Activated naive CD4-positive, alpha-beta T cell treated with anti-CD3 and anti-CD28 coated beads for 36 hours (primary cell): ENCODE results near the gene MAST2. TPM values are rescaled to one million over a fixed set of nuclear protein-coding genes. Genes with fewer than 3 reads are reported as not detected.
"Not testable (repeated sequence)": the region's sequence is repeated elsewhere in the genome, so short reads cannot be mapped to it uniquely, and the experiment has no call there.

ENCODE experiments used
- CTCF ChIA-PET: fragments of 350-600 bp; sonication (Branson Sonifier 250); formaldehyde crosslinking; loops from one replicate; lab custom pipeline; 2021; ENCODE audit warnings: antibody characterized with exemption; lab: Charles Lee
- DNase-seq: peaks from one replicate; pipeline ENCODE4 v3.0.0-alpha.2; 2020
- H3K27ac Mint-ChIP-seq: one replicate; pipeline ENCODE4 v1.8.0; 2021; ENCODE audit warnings: mild to moderate bottlenecking, mixed read lengths
- H3K27me3 Mint-ChIP-seq: one replicate; pipeline ENCODE4 v1.8.0; 2021; ENCODE audit warnings: low read depth, mixed read lengths
- H3K36me3 Mint-ChIP-seq: one replicate; pipeline ENCODE4 v1.8.0; 2021; ENCODE audit warnings: low read depth, mixed read lengths
- H3K4me1 Mint-ChIP-seq: one replicate; pipeline ENCODE4 v1.8.0; 2021; ENCODE audit warnings: low read depth, mixed read lengths
- H3K4me3 Mint-ChIP-seq: one replicate; pipeline ENCODE4 v1.8.0; 2021; ENCODE audit warnings: mild to moderate bottlenecking, moderate library complexity, mixed read lengths
- H3K9me3 Mint-ChIP-seq: one replicate; pipeline ENCODE4 v1.8.0; 2021; ENCODE audit warnings: mixed read lengths
- intact Hi-C: fragments of 100-400 bp; cut with micrococcal nuclease; formaldehyde crosslinking; loops from one replicate; pipeline ENCODE4 v1.15.1; 2023
- total RNA-seq, 2 experiments: library from RNA; stranded (reverse); gene quantifications; one replicate each; pipeline ENCODE4 v1.2.3, GENCODE V29; 2021

The MAST2 gene
- total RNA-seq, 2 experiments from 2014 or later, result 21.7 to 22.1 TPM

DNA sequence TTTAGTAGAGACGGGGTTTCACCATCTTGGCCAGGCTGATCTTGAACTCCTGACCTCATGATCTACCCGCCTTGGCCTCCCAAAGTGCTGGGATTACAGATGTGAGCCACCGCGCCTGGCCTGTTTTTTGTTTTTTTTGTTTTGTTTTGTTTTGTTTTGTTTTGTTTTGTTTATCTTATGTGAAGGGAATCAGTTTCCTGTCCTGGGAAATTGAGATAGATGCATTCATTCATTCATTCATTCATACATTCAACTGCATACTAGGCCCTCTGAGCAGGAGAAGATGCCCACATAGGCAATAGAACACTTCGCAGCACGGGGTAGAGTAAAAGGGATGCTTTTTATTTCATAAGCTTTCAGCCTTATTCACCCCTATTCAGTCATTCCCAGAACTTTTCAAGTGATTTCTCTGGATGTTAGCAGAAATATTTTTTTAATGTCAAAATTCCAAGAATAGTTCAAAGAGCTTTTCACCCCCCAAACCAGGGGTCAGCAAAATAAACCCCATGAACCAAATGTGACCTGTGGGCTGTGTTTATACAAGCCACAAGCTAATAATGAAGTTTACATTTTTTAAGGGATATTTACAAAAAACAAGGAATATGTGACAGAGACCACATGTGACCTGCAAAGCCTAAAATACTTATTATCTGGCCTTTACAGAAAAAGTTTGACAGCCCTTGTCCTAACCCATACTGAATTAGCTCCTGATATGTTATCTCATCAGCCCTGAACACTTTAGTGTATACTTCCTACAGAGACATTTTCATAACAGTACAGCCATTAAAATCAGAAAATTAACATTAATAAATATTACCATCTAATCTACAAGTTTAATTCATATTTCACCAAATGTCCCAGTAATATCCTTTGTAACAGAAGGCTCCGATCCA lies 127.1 kb downstream of the MAST2 start:
- no peak overlapping the region for H3K27ac Mint-ChIP-seq
- CTCF ChIA-PET, result no interaction called here

DNA sequence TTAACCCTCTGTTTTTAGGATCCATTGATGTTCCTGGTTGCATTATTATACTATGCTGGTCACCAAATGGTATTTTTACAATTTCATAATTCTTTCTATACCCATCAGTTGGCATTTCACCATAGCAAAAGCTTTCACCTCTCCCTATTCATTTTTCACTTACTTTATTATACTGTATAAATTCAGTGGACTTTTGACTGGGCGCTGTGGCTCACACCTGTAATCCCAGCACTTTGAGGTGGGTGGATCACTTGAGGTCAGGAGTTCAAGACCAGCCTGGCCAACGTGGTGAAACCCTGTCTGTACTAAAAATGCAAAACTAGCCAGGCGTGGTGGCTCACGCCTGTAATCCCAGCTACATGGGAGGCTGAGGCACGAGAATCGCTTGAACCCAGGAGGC lies 128.8 kb downstream of the MAST2 start:
- intact Hi-C loops, H3K27ac Mint-ChIP-seq, H3K27me3 Mint-ChIP-seq, H3K36me3 Mint-ChIP-seq, H3K9me3 Mint-ChIP-seq, H3K4me3 Mint-ChIP-seq, CTCF ChIA-PET, H3K4me1 Mint-ChIP-seq, DNase-seq: not testable (repeated sequence)

More for the DNA sequence above, 127.1 kb downstream of the MAST2 start:
- H3K4me3 Mint-ChIP-seq, result no peak overlapping the region
- intact Hi-C loops, result no loop called here
- no peaks in the 10 kb centered on the region for H3K9me3 Mint-ChIP-seq
- no peaks in the 10 kb centered on the region for H3K4me1 Mint-ChIP-seq
- H3K27me3 Mint-ChIP-seq, result no peaks in the 10 kb centered on the region
- no peaks in the 10 kb centered on the region for H3K36me3 Mint-ChIP-seq
- no peak for DNase-seq

DNA sequence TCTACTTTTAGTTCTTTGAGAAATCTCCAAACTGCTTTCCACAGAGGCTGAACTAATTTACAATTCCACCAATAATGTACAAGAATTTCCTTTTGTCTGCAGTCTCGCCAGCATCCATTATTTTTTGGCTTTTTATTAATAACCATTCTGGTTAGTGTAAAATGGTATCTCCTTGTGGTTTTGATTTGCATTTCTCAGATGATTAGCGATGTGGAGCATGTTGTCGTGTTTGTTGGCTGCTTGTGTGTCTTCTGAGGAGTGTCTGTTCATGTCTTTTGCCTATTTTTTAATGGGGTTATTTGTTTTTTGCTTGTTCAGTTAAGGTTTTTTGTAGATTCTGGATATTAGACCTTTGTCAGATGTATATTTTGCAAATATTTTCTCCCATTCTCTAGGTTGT lies 131.5 kb downstream of the MAST2 start:
- intact Hi-C loops, result no loop called here
- CTCF ChIA-PET, result no interaction called here
- no peaks in the 10 kb centered on the region for H3K4me1 Mint-ChIP-seq
- no peaks in the 10 kb centered on the region for H3K36me3 Mint-ChIP-seq
- DNase-seq, result no peak
- no peak overlapping the region for H3K4me3 Mint-ChIP-seq
- no peaks in the 10 kb centered on the region for H3K27me3 Mint-ChIP-seq
- no peaks in the 10 kb centered on the region for H3K9me3 Mint-ChIP-seq
- H3K27ac Mint-ChIP-seq, result no peak overlapping the region

DNA sequence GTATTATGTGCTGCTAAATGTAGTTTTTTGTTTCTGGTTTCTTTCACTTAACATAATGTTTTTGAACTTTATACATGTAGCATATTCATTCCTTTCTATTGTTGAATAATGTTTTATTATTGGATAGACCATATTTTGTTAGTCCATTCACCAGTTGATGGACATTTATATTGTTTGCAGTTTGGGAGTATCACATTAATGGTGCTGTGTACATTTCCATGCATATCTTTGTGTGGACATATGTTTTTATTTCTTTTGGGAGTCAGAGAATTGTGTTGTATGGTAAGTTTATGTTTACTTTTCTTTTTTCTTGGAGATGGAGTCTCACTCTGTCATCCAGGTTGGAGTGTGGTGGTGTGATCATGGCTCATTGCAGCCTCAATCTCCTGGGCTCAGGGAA lies 134.6 kb downstream of the MAST2 start:
- CTCF ChIA-PET, result no interaction called here
- H3K27ac Mint-ChIP-seq, result no peak overlapping the region
- no peaks in the 10 kb centered on the region for H3K27me3 Mint-ChIP-seq
- DNase-seq, result no peak
- H3K4me3 Mint-ChIP-seq, result no peak overlapping the region
- no peaks in the 10 kb centered on the region for H3K36me3 Mint-ChIP-seq
- H3K4me1 Mint-ChIP-seq, result no peaks in the 10 kb centered on the region
- peaks cover 6% of the 10 kb centered on the region for H3K9me3 Mint-ChIP-seq
- intact Hi-C loops, result no loop called here

DNA sequence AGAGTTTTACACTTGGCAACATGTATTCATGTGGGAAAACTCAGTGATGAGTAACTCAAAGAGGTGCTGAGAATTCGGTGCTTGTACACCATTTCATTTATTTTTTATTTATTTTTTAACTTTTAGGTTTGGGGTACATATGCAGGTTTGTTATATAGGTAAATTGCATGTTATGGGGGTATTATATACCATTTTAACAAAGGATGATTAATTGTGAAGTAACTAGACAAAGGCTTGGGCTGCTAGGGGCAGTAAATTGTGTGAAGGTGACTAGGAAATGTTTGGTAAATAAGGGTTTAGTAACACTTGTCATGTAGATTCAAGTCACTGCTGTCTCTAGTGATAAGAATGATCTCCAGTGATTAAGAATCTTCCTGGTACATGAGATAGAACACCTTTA lies 139.0 kb downstream of the MAST2 start:
- Mint-ChIP-seq H3K36me3 (no peaks in the 10 kb centered on the region), H3K4me1 (no peaks in the 10 kb centered on the region), H3K4me3 (no peak overlapping the region), H3K9me3 (peaks cover 6% of the 10 kb centered on the region), H3K27me3 (no peaks in the 10 kb centered on the region), H3K27ac (no peak overlapping the region)
- CTCF ChIA-PET, result interaction anchor here (0.6 kb wide), 1 partner anchor 164 kb away, joined by 5 read pairs; no protein-coding TSS in a partner anchor
- DNase-seq, result no peak
- intact Hi-C loops, result no loop called here

DNA sequence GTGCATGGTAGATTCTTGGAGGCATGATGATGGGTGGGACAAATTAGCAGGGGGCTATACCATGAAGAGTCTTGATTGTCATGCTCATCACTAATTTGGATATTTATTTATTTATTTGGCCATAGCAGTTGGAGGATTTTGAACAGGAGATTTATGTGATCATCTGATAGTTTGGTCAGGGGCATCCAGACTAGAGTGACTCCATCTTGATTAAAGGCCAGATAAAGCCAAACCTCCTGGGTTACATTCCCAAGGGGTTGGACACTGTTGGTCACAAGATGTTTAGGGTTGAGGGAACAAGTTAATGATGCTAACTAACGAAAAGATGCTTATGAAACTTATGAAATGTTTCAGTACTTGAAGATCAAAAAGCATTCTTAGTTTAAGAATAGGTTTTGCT lies 139.8 kb downstream of the MAST2 start:
- CTCF ChIA-PET, result no interaction called here
- intact Hi-C loops, result no loop called here
- H3K27ac Mint-ChIP-seq, result no peak overlapping the region

GRCh38 chr1:45945426-45945825 lies 142.0 kb downstream of the MAST2 start:
- no peak for DNase-seq
- H3K9me3 Mint-ChIP-seq, result peaks cover 6% of the 10 kb centered on the region
- H3K36me3 Mint-ChIP-seq, result no peaks in the 10 kb centered on the region
- CTCF ChIA-PET, result interaction anchor here (1.2 kb wide), 1 partner anchor 29 kb away, joined by 3 read pairs; no protein-coding TSS in a partner anchor
- intact Hi-C loops, result no loop called here
- no peaks in the 10 kb centered on the region for H3K4me1 Mint-ChIP-seq
- H3K27ac Mint-ChIP-seq, result no peak overlapping the region
- H3K27me3 Mint-ChIP-seq, result no peaks in the 10 kb centered on the region
- no peak overlapping the region for H3K4me3 Mint-ChIP-seq

More for the DNA sequence above, 139.8 kb downstream of the MAST2 start:
- H3K4me1 Mint-ChIP-seq, result no peaks in the 10 kb centered on the region
- H3K36me3 Mint-ChIP-seq, result no peaks in the 10 kb centered on the region
- H3K27me3 Mint-ChIP-seq, result no peaks in the 10 kb centered on the region
- DNase-seq, result no peak
- no peak overlapping the region for H3K4me3 Mint-ChIP-seq
- H3K9me3 Mint-ChIP-seq, result peaks cover 6% of the 10 kb centered on the region

- H3K9me3 Mint-ChIP-seq, intact Hi-C loops, H3K36me3 Mint-ChIP-seq, H3K4me3 Mint-ChIP-seq, H3K4me1 Mint-ChIP-seq, CTCF ChIA-PET, DNase-seq, H3K27me3 Mint-ChIP-seq, H3K27ac Mint-ChIP-seq: not testable (repeated sequence)
Measured at GRCh38 chr1:45949462-45949861, 146.1 kb downstream of the MAST2 start.

DNA sequence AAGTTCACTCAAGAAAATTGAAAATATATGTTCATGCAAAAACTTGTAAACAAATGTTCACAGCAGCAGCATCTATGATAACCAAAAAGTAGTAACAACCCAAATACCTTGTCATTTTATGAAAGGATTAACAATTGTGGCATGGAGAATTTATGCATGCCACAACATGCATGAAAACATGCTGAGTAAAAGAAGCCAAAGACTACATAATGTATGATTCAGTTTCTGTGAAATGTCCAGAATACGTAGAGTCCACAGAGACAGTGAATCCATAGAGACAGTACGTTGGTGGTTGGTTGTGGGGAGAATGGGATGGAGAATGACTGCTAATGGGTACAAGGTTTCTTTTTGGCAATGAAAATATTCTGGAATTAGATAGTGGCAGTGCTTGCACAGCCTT lies 148.7 kb downstream of the MAST2 start:
- no peak overlapping the region for H3K27ac Mint-ChIP-seq
- DNase-seq, result no peak
- CTCF ChIA-PET, result no interaction called here

GRCh38 chr1:45953934-45954847 lies 150.8 kb downstream of the MAST2 start:
- Mint-ChIP-seq H3K27me3 (no peaks in the 10 kb centered on the region), H3K9me3 (no peaks in the 10 kb centered on the region), H3K4me3 (no peak overlapping the region), H3K4me1 (no peaks in the 10 kb centered on the region), H3K27ac (no peak overlapping the region), H3K36me3 (no peaks in the 10 kb centered on the region)
- intact Hi-C loops, result no loop called here
- CTCF ChIA-PET, result no interaction called here
- DNase-seq, result no peak

More for the DNA sequence above, 148.7 kb downstream of the MAST2 start:
- H3K4me3 Mint-ChIP-seq, result no peak overlapping the region
- H3K27me3 Mint-ChIP-seq, result no peaks in the 10 kb centered on the region
- H3K4me1 Mint-ChIP-seq, result no peaks in the 10 kb centered on the region
- H3K36me3 Mint-ChIP-seq, result no peaks in the 10 kb centered on the region
- no peaks in the 10 kb centered on the region for H3K9me3 Mint-ChIP-seq
- intact Hi-C loops, result no loop called here

DNA sequence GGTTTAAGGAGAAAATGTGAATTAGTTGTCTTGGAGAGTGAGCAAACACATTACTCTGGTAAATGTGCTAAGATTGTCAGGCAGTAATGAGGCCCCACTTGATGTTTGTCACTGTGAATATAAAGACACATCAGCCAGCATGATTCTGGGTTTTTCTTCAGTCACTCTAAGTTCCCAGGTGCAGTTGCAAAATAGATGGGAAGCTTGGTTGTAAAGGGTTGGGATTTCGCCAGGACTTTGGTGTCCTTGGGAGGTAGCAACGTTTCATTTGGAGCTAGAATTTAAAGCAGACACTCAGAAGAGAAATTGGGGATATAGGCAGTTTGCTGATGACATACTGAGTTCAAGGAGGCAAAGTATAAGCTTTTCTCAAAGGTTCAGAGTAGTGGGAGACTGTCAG lies 154.3 kb downstream of the MAST2 start:
- Mint-ChIP-seq H3K27ac (no peak overlapping the region), H3K36me3 (peaks cover 8% of the 10 kb centered on the region), H3K27me3 (no peaks in the 10 kb centered on the region), H3K4me3 (no peak overlapping the region), H3K4me1 (no peaks in the 10 kb centered on the region), H3K9me3 (no peaks in the 10 kb centered on the region)
- DNase-seq, result no peak
- intact Hi-C loops, result no loop called here
- CTCF ChIA-PET, result no interaction called here

- Mint-ChIP-seq H3K27me3 (no peaks in the 10 kb centered on the region), H3K9me3 (no peaks in the 10 kb centered on the region), H3K4me1 (no peaks in the 10 kb centered on the region), H3K27ac (no peak overlapping the region), H3K36me3 (peaks cover 12% of the 10 kb centered on the region), H3K4me3 (no peak overlapping the region)
- no peak for DNase-seq
- CTCF ChIA-PET, result interaction anchor here (0.5 kb wide), 1 partner anchor 34 kb away, joined by 3 read pairs; no protein-coding TSS in a partner anchor
- intact Hi-C loops, result no loop called here
Measured at GRCh38 chr1:45958317-45958716, 154.9 kb downstream of the MAST2 start.
